HepG2 (cell line): ENCODE measurements around the gene GPR62. TPM values are rescaled to one million over a fixed set of nuclear protein-coding genes. Genes with fewer than 3 reads are reported as not detected.

Experiments used
- CCAR2 ChIP-seq: fragments of 200-400 bp; formaldehyde crosslinking; optimal IDR thresholded peaks from 2 replicates; pipeline ENCODE3; 2018; ENCODE audit warnings: low read depth, mild to moderate bottlenecking, low read length, moderate library complexity
- CENPT ChIP-seq: sonication (generic); formaldehyde crosslinking; IDR thresholded peaks from 2 replicates; pipeline ENCODE4 v1.8.0; 2022; ENCODE audit warnings: low read depth, mild to moderate bottlenecking, moderate library complexity, missing genetic modification reagents
- GLI4 ChIP-seq: sonication (generic); formaldehyde crosslinking; IDR thresholded peaks from 2 replicates; pipeline ENCODE4 v1.5.1; 2020; ENCODE audit warnings: missing genetic modification reagents, mild to moderate bottlenecking, moderate library complexity, borderline replicate concordance
- RFXANK ChIP-seq: IDR thresholded peaks from 2 replicates; pipeline ENCODE4 v1.6.1; 2016
- SP5 ChIP-seq: IDR thresholded peaks from 2 replicates; pipeline ENCODE4 v1.6.1; 2016; ENCODE audit warnings: low read depth, borderline replicate concordance
- ZNF468 ChIP-seq: sonication (generic); formaldehyde crosslinking; IDR thresholded peaks from 2 replicates; pipeline ENCODE4 v1.8.0; 2022; ENCODE audit warnings: mild to moderate bottlenecking, moderate library complexity, missing genetic modification reagents
- ZNF570 ChIP-seq: sonication (generic); formaldehyde crosslinking; IDR thresholded peaks from 2 replicates; pipeline ENCODE4 v1.4.0; 2020; ENCODE audit warnings: mild to moderate bottlenecking, missing genetic modification reagents, borderline replicate concordance
- polyA plus RNA-seq, 8 experiments: library from polyadenylated mRNA; depleted of rRNA in 3 of 8; stranded (reverse) in 7 of 8; unstranded in 1 of 8; fragments of >200 nt; fragmentation: Illumina TruSeq in 4 of 8; extraction: Trizol in 4 of 8; gene quantifications; 2 replicates each; pipeline versions ENCODE4 v1.2.1 to v1.2.3, GENCODE V29; 2011 to 2016; ENCODE audit warnings: low read depth in 4 of 8, missing spikeins in 1 of 8, mixed read lengths in 1 of 8; ENCODE audit not compliant: insufficient read depth in 1 of 8
- total RNA-seq, 5 experiments: library from RNA; depleted of rRNA; stranded (reverse); fragments of >200 nt; fragmentation: Illumina TruSeq; extraction: Trizol; gene quantifications; 2 replicates each; pipeline ENCODE4 v1.2.3, GENCODE V29; 2016; ENCODE audit warnings: low read depth in 1 of 5
- TF ChIP-seq, protein P1 (sequence below): conservative IDR thresholded peaks from 2 replicates; pipeline ENCODE4 v1.6.1; 2018; ENCODE audit warnings: missing genetic modification reagents
- TF ChIP-seq, protein P2 (sequence below): sonication (generic); formaldehyde crosslinking; IDR thresholded peaks from 2 replicates; pipeline ENCODE4 v1.8.1; 2023; ENCODE audit warnings: mild to moderate bottlenecking, missing genetic modification reagents

Gene GPR62
- total and polyA plus RNA-seq, 2 of the 13 experiments (the other 11 are each of a cell fraction or from before 2014, with no cell fraction given): not detected

DNA sequence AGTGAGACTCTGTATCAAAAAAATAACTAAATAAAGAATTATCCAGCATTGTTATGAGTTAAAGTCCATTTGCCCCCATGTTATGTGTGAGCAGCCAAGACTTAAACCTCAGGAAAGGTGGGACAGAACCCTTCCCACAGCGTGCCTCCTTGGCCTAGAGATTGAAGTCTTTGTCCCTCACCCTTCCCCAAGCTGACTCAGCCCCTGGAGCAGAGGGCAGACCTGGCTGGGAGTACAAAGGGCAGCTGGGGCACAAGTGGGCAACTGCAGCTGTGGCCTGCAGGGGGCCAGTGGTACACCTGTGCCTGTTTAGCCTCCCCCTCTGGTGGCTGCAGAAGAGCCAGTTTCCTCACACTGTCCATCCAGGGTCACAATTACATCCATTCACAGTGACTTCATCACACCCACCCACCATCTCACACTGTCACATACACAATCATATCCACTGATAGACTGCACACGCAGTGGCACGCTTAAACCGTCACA, 27.2 kb downstream of the GPR62 start (continued):
- TF ChIP-seq, protein P1, sequence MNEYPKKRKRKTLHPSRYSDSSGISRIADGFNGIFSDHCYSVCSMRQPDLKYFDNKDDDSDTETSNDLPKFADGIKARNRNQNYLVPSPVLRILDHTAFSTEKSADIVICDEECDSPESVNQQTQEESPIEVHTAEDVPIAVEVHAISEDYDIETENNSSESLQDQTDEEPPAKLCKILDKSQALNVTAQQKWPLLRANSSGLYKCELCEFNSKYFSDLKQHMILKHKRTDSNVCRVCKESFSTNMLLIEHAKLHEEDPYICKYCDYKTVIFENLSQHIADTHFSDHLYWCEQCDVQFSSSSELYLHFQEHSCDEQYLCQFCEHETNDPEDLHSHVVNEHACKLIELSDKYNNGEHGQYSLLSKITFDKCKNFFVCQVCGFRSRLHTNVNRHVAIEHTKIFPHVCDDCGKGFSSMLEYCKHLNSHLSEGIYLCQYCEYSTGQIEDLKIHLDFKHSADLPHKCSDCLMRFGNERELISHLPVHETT (CRISPR knock-in tag): no peak
- TF ChIP-seq SP5 (CRISPR knock-in tag) (peak; percentile 62; the same call in 1 of the 2 replicates), ZNF468 (CRISPR knock-in tag) (no peak), GLI4 (CRISPR knock-in tag) (no peak), ZNF570 (CRISPR knock-in tag) (no peak), CENPT (CRISPR knock-in tag) (peak; percentile 66; the same call in 1 of the 2 replicates), CCAR2 (no peak), RFXANK (CRISPR knock-in tag) (no peak)
- TF ChIP-seq, protein P2, sequence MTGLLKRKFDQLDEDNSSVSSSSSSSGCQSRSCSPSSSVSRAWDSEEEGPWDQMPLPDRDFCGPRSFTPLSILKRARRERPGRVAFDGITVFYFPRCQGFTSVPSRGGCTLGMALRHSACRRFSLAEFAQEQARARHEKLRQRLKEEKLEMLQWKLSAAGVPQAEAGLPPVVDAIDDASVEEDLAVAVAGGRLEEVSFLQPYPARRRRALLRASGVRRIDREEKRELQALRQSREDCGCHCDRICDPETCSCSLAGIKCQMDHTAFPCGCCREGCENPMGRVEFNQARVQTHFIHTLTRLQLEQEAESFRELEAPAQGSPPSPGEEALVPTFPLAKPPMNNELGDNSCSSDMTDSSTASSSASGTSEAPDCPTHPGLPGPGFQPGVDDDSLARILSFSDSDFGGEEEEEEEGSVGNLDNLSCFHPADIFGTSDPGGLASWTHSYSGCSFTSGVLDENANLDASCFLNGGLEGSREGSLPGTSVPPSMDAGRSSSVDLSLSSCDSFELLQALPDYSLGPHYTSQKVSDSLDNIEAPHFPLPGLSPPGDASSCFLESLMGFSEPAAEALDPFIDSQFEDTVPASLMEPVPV (CRISPR knock-in tag): no peak
